Skeletal muscle tissue (tissue), 4 donors: ENCODE results near the gene SHROOM3. TPM values are rescaled to one million over a fixed set of nuclear protein-coding genes. Genes with fewer than 3 reads are reported as not detected.

ENCODE experiments used
- H3K27ac ChIP-seq: one replicate; pipeline ENCODE4 v1.7.0; 2013; ENCODE audit warnings: mild to moderate bottlenecking, low read depth, low read length, inconsistent platforms
- H3K27me3 ChIP-seq, 3 donors: one replicate each; pipeline ENCODE4 v1.7.0; 2013; ENCODE audit warnings: low read length in 3 of 3; ENCODE audit not compliant: control insufficient read depth in 3 of 3, insufficient read depth in 3 of 3
- H3K36me3 ChIP-seq, 3 donors: one replicate each; pipeline ENCODE4 v1.7.0; 2013; ENCODE audit warnings: low read length in 3 of 3; ENCODE audit not compliant: control insufficient read depth in 3 of 3, insufficient read depth in 3 of 3
- H3K4me1 ChIP-seq, 3 donors: one replicate each; pipeline ENCODE4 v1.7.0; 2013; ENCODE audit warnings: low read length in 3 of 3, mild to moderate bottlenecking in 3 of 3; ENCODE audit not compliant: control insufficient read depth in 3 of 3, insufficient read depth in 3 of 3
- H3K4me3 ChIP-seq, 3 donors: one replicate each; pipeline ENCODE4 v1.7.0; 2013; ENCODE audit warnings: low read length in 3 of 3
- H3K9ac ChIP-seq, 3 donors: one replicate each; pipeline ENCODE4 v1.7.0; 2013; ENCODE audit warnings: low read length in 3 of 3, mild to moderate bottlenecking in 3 of 3, moderate library complexity in 2 of 3, low read depth in 1 of 3
- H3K9me3 ChIP-seq, 3 donors: one replicate each; pipeline ENCODE4 v1.7.0; 2013; ENCODE audit warnings: low read length in 3 of 3; ENCODE audit not compliant: control insufficient read depth in 3 of 3
- total RNA-seq: library from RNA; depleted of rRNA; stranded (reverse); fragments of >200 nt; gene quantifications from one replicate; pipeline ENCODE4 v1.2.3, GENCODE V29; 2014
- donor health status: Osteomylitis.

Gene SHROOM3
- total RNA-seq, 1 donor from 2014 or later: 21.4 TPM

DNA sequence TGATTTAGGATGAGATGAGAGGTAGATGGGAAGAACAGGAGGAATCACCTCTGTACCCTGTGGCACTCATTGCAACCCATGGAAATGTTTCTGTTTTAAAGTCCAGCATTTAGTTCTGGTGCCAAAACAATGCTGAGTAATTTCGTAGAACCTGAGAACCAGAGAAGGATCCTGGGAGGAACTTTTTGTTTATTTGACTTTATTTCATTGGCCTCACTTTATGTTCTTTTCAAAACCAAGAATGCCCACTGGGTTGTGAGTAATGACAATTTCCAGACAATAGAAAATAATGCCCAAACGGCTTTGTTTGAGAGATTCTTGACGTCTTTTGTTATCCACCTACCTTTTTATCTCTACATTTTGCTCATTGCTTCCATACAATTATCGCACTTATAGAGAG, 111.3 kb downstream of the SHROOM3 start:
- Histone ChIP-seq H3K4me1 (peaks cover 0 to 5% (median 0%) of the 10 kb centered on the region in 3 donors), H3K27ac (no peak overlapping the region), H3K9me3 (no peaks in the 10 kb centered on the region), H3K27me3 (no peaks in the 10 kb centered on the region), H3K9ac (no peak overlapping the region), H3K36me3 (no peaks in the 10 kb centered on the region), H3K4me3 (no peak overlapping the region)

DNA sequence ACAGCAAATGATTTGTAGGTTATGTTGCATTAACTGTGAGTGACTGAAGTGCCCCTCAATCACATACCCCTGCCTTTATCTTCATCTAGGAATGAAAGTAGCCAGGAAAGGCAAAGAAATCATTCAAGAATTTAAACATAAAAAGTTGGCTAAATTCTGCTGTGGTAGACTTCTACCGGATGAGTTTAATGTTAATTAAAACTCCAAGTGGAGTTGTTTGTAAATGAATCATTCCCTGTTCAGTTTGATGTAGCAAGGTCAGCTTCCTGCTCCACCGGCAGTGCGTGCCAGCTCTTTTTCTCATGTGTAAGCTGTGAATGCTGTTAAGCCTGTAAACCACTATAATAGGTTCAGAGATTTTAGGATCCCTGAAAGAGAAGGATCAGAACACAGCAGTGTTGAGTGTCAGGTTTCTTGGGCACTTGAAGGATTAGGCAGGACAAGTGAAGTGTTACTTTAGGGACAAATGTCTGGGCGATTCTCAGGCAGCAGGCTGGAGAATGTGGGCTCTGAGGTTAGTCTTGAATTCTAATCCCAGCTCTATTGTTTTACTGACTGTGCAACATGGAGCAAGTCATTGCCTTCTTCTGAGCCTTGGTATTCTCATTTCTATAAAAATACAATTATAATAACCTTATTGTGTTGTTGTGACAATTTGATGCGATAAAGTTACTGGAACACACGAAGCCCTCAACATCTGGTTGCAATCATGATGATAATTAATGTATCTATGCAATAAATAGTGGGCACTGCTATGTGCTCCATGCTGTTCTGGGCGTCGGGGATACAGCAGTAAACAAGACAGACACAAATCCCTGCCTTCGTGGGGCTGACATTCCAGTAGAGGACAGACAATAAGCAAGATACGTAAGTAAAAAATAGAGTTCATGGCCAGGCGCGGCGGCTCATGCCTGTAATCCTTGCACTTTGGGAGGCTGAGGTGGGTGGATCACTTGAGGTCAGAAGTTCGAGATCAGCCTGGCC, 112.0 kb downstream of the SHROOM3 start:
- Histone ChIP-seq H3K4me1 (peaks cover 0 to 5% (median 0%) of the 10 kb centered on the region in 3 donors), H3K9ac (no peak overlapping the region), H3K36me3 (no peaks in the 10 kb centered on the region), H3K27me3 (no peaks in the 10 kb centered on the region), H3K9me3 (no peaks in the 10 kb centered on the region), H3K4me3 (no peak overlapping the region), H3K27ac (no peak overlapping the region)

DNA sequence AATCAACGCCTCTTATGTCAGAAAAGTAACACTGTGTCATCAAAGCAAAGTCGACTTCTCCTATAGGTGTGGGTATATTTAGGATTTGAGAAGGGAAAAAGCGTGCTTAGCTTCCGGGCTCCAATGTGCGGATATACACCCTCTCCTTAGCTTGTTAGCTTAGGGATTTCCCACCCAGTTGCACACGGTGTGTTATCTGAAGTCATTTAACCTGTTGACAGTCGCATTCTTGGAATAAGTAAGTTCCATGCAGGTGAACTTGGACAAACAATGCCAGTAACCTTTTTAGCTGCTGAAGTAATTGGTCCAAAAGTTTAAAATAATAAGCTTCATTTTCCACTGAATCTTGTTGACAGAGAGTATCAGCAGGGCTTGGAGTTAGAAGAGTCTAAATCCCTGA, 113.7 kb downstream of the SHROOM3 start:
- no peak overlapping the region for H3K27ac ChIP-seq
- no peak overlapping the region for H3K4me3 ChIP-seq
- H3K9ac ChIP-seq: no peak overlapping the region
- peaks cover 0 to 5% (median 0%) of the 10 kb centered on the region in 3 donors for H3K4me1 ChIP-seq
- H3K27me3 ChIP-seq: no peaks in the 10 kb centered on the region
- H3K9me3 ChIP-seq: no peaks in the 10 kb centered on the region
- no peaks in the 10 kb centered on the region for H3K36me3 ChIP-seq

DNA sequence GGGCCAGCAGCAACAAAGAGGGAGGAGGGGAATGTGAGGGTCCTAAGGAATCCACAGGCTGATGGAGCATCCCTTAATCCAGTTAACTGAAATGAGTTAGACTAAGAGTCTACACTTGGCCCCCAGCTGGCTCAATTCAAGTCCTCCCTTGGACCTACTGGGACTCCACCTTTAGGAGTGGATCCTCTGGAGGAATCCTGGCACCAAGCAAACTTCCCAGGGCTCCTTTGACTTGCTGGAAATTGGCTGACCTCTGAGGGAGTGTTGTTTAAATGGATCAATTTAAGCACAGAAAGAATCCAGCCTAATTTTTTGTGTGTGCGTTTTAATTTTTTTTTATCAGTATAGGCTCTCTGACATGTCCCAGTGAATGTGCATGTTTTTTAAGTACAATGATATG, 114.7 kb downstream of the SHROOM3 start:
- H3K4me1 ChIP-seq: peaks cover 0 to 5% (median 0%) of the 10 kb centered on the region in 3 donors
- H3K9ac ChIP-seq: no peak overlapping the region
- no peak overlapping the region for H3K4me3 ChIP-seq
- no peaks in the 10 kb centered on the region for H3K9me3 ChIP-seq
- H3K27me3 ChIP-seq: no peaks in the 10 kb centered on the region
- no peak overlapping the region for H3K27ac ChIP-seq
- H3K36me3 ChIP-seq: no peaks in the 10 kb centered on the region

DNA sequence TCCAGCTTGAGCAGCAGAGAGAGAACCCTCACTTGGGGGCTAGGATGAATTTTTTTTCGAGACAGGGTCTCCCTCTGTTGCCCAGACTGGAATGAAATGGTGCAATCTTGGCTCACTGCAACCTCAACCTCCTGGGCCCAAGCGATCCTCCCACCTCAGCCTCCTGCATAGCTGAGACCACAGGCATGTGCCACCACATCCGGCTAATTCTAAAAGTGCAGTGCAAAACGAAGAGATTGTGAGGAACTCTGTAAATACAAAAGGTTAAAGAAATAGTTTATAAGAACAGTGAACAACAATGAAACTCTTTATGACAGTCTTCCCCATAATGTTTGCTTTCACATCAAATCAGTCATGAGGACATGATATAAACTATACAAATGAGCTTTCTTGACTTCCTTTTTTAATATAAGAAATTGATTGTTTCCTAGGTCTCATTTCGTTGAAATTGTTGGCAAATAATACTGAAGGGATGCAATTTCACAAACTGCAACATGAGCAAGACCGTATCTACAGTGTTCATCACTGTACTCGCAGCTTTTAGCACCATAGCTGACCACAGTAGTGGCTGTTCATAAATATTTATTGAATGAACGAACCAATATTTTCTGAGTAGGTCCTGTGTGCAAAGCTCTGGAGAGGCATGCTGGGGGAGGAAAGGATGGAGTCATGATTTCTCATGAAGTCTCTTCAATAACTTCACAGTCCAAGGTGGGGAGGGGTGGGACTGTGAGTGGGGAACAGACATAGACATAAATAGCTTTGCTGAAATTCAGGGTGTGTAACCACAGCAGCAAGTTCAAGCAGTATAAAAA, 116.1 kb downstream of the SHROOM3 start:
- Histone ChIP-seq H3K36me3 (no peaks in the 10 kb centered on the region), H3K4me1 (peaks cover 0 to 5% (median 0%) of the 10 kb centered on the region in 3 donors), H3K27ac (no peak overlapping the region), H3K27me3 (no peaks in the 10 kb centered on the region), H3K9me3 (no peaks in the 10 kb centered on the region), H3K9ac (no peak overlapping the region), H3K4me3 (no peak overlapping the region)

DNA sequence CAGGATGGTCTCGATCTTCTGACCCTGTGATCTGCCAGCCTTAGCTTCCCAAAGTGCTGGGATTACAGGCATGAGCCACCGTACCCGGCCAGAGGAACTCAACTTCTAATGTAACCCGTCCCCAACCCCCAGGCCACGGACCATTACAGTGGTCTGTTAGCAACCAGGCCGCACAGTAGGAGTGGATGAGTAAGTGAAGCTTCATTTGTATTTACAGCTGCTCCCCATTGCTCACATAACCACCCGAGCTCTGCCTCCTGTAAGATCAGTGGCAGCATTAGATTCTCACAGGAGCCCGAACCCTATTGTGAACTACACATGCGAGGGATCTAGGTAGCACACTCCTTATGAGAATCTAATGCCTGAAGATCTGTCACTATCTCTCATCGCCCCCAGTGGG, 119.6 kb downstream of the SHROOM3 start:
- Histone ChIP-seq H3K36me3 (no peaks in the 10 kb centered on the region), H3K4me3 (no peak overlapping the region), H3K27ac (no peak overlapping the region), H3K4me1 (peaks cover 0 to under 1% (median 0%) of the 10 kb centered on the region in 3 donors), H3K9me3 (no peaks in the 10 kb centered on the region), H3K27me3 (no peaks in the 10 kb centered on the region), H3K9ac (no peak overlapping the region)

DNA sequence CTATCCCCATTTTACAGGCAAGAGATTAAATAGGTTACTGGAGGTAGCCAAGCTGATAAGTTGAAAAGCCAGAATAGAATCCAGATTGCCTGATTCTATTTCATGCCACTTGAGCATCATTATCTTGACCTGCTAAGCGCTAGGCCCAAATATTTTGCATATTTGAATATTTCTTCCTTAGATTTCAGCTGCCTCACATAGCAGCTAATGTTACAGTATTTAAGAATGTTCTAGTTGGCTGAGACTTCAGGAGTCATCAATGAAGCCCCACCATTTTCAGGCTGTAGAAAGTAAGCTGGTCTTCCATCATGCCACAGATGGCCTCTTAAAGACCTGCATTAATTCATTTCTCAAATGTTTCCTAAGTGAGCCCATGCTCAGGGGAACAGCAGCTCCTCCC, 121.4 kb downstream of the SHROOM3 start:
- Histone ChIP-seq H3K27ac (no peak overlapping the region), H3K36me3 (no peaks in the 10 kb centered on the region), H3K9me3 (no peaks in the 10 kb centered on the region), H3K4me1 (peaks cover 0 to 3% (median 0%) of the 10 kb centered on the region in 3 donors), H3K9ac (no peak overlapping the region), H3K27me3 (no peaks in the 10 kb centered on the region), H3K4me3 (no peak overlapping the region)

DNA sequence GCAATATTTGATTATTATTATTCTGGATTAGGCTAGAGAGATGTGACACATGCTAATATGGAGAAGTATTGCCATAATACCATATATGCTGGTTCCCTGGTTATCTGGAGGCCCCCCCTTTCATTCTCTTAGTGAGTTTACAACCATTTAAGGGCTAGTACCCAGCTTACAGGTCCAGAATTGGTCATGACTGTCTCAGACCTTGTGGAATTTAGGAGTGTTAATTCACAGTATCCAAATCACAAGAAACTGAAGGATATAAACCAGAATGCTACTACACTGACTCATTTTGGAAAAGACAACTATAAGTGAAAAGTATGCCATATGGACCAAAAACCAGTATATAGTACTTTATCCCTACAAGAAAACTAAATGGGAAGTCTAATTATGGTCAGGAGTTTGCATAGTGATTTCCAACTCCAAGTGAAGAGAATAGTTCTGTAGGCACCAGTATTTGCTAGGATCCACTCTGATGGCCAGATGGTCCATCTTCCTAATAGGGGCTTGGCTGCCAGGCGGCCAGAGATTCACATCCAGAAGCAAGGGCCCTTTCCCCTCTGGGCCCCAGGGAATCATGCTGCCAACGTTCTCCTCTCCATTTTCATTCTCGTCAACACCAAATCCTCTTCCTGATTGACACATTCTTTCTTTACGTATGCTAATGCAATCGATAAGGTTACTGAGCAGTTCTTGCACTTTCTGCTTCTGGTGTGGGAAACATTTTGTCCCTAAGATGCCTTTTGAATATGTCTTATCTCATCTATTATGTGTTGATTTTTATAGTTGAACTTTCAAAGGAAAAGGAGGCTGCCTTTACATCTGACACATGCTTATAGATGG, 123.6 kb downstream of the SHROOM3 start:
- Histone ChIP-seq H3K4me1 (peaks cover 10 to 16% (median 14%) of the 10 kb centered on the region in 3 donors), H3K27me3 (no peaks in the 10 kb centered on the region), H3K27ac (no peak overlapping the region), H3K4me3 (no peak overlapping the region), H3K9me3 (no peaks in the 10 kb centered on the region), H3K9ac (no peak overlapping the region), H3K36me3 (no peaks in the 10 kb centered on the region)

DNA sequence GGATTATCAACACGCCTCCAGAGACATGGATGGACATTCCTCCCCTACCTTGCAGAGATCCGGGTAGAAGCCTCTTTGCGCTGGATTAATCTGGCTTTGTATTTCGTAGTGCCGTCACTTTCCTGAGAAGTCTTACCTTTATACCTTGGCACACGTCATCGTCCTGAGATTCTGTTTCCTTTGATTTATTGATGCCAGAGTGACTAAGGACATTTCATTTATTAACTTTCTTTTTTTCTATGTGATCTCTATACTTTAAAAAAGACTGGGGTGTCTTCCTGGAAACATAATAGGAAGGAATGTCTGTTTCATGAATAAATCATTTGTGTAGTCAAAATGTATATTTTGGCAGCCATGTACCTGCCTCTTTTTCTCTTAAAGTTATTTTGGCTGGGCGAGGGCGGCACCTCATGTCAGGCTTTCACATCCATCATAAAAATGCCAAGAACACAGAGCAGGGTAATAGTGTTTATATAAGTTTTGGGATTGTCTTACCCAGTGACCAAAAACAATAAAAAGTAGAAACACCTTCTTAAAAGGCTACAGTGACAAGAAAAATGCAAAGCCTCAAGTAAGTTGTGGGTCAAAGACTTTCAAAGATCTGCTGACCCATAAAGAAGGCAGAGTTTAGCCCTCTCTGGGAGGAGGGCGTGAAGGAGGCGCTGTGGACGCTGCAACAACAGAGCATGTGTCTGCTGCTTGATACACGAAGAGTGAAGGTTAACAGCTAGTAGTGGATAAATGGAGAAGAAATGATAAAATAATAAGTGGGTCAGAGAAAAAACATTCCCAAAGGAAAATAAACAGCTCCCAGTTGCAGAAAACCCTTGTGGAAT, 124.4 kb downstream of the SHROOM3 start:
- Histone ChIP-seq H3K9ac (no peak overlapping the region), H3K9me3 (no peaks in the 10 kb centered on the region), H3K27me3 (no peaks in the 10 kb centered on the region), H3K4me3 (no peak overlapping the region), H3K4me1 (peaks cover 16 to 24% (median 23%) of the 10 kb centered on the region in 3 donors), H3K36me3 (no peaks in the 10 kb centered on the region), H3K27ac (no peak overlapping the region)
